K562 (cell line): ENCODE measurements around the gene C3orf70. TPM values are rescaled to one million over a fixed set of nuclear protein-coding genes. Genes with fewer than 3 reads are reported as not detected.

ENCODE experiments used
- ATAC-seq: fragments of 200-7000 bp; cut with Tn5 transposase; 3 replicates; pipeline ENCODE4 v1.9.1; 2020; ENCODE audit warnings: moderate library complexity
- BruUV-seq: library from RNA; stranded (reverse); fragments of 400-500 nt; replicated peaks from 2 replicates; lab custom pipeline; 2021; lab: Mats Ljungman, UMichigan
- CTCF ChIA-PET: fragments of 300-600 bp; formaldehyde crosslinking; extraction: SDS; loops from one replicate; lab custom pipeline; 2021; ENCODE audit warnings: low intra/inter-chr PET ratio; lab: Yijun Ruan, JAX
- POLR2A ChIA-PET: fragments of 300-600, 350-650 bp; sonication (Branson Sonifier 250); formaldehyde crosslinking; extraction: SDS; loops from one replicate; lab custom pipeline; 2021; ENCODE audit warnings: antibody characterized with exemption, inconsistent platforms; lab: Yijun Ruan, JAX
- DNase-seq, 4 experiments: peaks; one replicate each; pipeline versions ENCODE4 v3.0.0 to v3.0.0-alpha.2; 2011 to 2018; ENCODE audit warnings: low spot score in 3 of 4, mixed read lengths in 3 of 4; ENCODE audit errors: extremely low read depth in 1 of 4
- FAIRE-seq: peaks from 2 replicates; lab custom pipeline; 2011; peaks lifted over from hg19 to GRCh38; lab: Jason Lieb, UNC
- H2AFZ ChIP-seq: 2 replicates; pipeline ENCODE4 v1.6.0; 2011; ENCODE audit warnings: low read depth, low read length, control low read depth, inconsistent platforms
- H3K27ac ChIP-seq: fragments of 200-600 bp; 3 replicates; pipeline ENCODE4 v1.8.0; 2011; ENCODE audit warnings: low read depth, mild to moderate bottlenecking, control low read depth, inconsistent platforms, low read length, moderate library complexity, mixed read lengths; ENCODE audit errors: extremely low read depth
- H3K27me3 ChIP-seq, 2 experiments: fragments of 300-600 bp in 1 of 2; 2 replicates in 1 of 2; 3 replicates in 1 of 2; pipeline versions ENCODE4 v1.6.0 to v1.8.0; 2011; ENCODE audit warnings: inconsistent platforms in 2 of 2, low read length in 2 of 2, mild to moderate bottlenecking in 1 of 2, mixed read lengths in 1 of 2, moderate library complexity in 1 of 2; ENCODE audit not compliant: control insufficient read depth in 2 of 2, insufficient read depth in 2 of 2
- H3K36me3 ChIP-seq: fragments of 300-600 bp; 3 replicates; pipeline ENCODE4 v1.8.0; 2011; ENCODE audit warnings: mild to moderate bottlenecking, low read length, inconsistent platforms; ENCODE audit not compliant: control insufficient read depth, insufficient read depth
- H3K4me1 ChIP-seq, 2 experiments: fragments of 200-600 bp in 1 of 2; replicated peaks in 1 of 2; 2 replicates in 1 of 2; 3 replicates in 1 of 2; pipeline versions ENCODE4 v1.5.1 to v1.8.0; 2011; ENCODE audit warnings: inconsistent platforms in 2 of 2, low read length in 2 of 2, mild to moderate bottlenecking in 1 of 2, mixed read lengths in 1 of 2, moderate library complexity in 1 of 2; ENCODE audit not compliant: control insufficient read depth in 2 of 2, insufficient read depth in 2 of 2
- H3K4me2 ChIP-seq: 2 replicates; pipeline ENCODE4 v1.6.1; 2011; ENCODE audit warnings: low read length, control low read depth, inconsistent platforms, mixed read lengths; ENCODE audit not compliant: insufficient read depth
- H3K4me3 ChIP-seq: fragments of 200-600 bp; sonication (generic), shearing (Covaris generic); 2 replicates; pipeline ENCODE4 v1.5.1; 2016; ENCODE audit warnings: control low read depth, inconsistent platforms
- H3K79me2 ChIP-seq: fragments of 200-600 bp; 3 replicates; pipeline ENCODE4 v1.8.0; 2011; ENCODE audit warnings: low read length, inconsistent platforms; ENCODE audit not compliant: control insufficient read depth, insufficient read depth
- H3K9ac ChIP-seq, 2 experiments: 2 replicates each; pipeline versions ENCODE4 v1.6.0 to v1.6.1; 2011; ENCODE audit warnings: low read depth in 2 of 2, low read length in 2 of 2, control low read depth in 1 of 2, inconsistent platforms in 1 of 2, mild to moderate bottlenecking in 1 of 2, mixed read lengths in 1 of 2; ENCODE audit not compliant: insufficient read depth in 1 of 2
- H3K9me1 ChIP-seq: one replicate; pipeline ENCODE4 v1.6.0; 2011; ENCODE audit warnings: inconsistent platforms, mild to moderate bottlenecking, low read length, moderate library complexity; ENCODE audit not compliant: control insufficient read depth, insufficient read depth
- H3K9me3 ChIP-seq: replicated peaks from 2 replicates; pipeline ENCODE4 v1.5.1; 2011; ENCODE audit warnings: low read depth, low read length, inconsistent platforms; ENCODE audit not compliant: control insufficient read depth, insufficient read depth
- H4K20me1 ChIP-seq: replicated peaks from 2 replicates; pipeline ENCODE4 v1.6.1; 2011; ENCODE audit warnings: low read length, inconsistent platforms, mixed read lengths; ENCODE audit not compliant: control insufficient read depth, insufficient read depth
- CBFB ChIP-seq: sonication (generic); formaldehyde crosslinking; IDR thresholded peaks from 2 replicates; pipeline ENCODE4 v1.4.0; 2020; ENCODE audit warnings: mild to moderate bottlenecking, missing genetic modification reagents
- CTCF ChIP-seq, 3 experiments: IDR thresholded peaks in 2 of 3; conservative IDR thresholded peaks in 1 of 3; 2 replicates each; pipeline ENCODE4 v1.5.1; 2011 to 2012; ENCODE audit warnings: low read length in 3 of 3, mild to moderate bottlenecking in 3 of 3, control low read depth in 2 of 3, improper control_type of control experiment in 1 of 3, inconsistent platforms in 1 of 3, low read depth in 1 of 3, mixed read lengths in 1 of 3, moderate library complexity in 1 of 3; ENCODE audit not compliant: insufficient read depth in 2 of 3
- DACH1 ChIP-seq: fragments of 450-650 bp; IDR thresholded peaks from 2 replicates; pipeline ENCODE4 v1.6.1; 2018; ENCODE audit not compliant: partially characterized antibody
- DEAF1 ChIP-seq: fragments of 450-650 bp; formaldehyde crosslinking; IDR thresholded peaks from 2 replicates; pipeline ENCODE4 v1.4.0; 2020; ENCODE audit warnings: mild to moderate bottlenecking, moderate library complexity
- RAD21 ChIP-seq, 2 experiments: fragments of 250-450 bp in 1 of 2; fragments of 450-650 bp in 1 of 2; sonication (Bioruptor Pico) in 1 of 2; formaldehyde crosslinking in 1 of 2; IDR thresholded peaks in 1 of 2; conservative IDR thresholded peaks in 1 of 2; 2 replicates each; pipeline versions ENCODE4 v1.4.0 to v1.8.0; 2020 to 2022; ENCODE audit warnings: mild to moderate bottlenecking in 2 of 2, moderate library complexity in 1 of 2
- REST ChIP-seq, 2 experiments: fragments of 450-650 bp; formaldehyde crosslinking in 1 of 2; IDR thresholded peaks; 2 replicates each; pipeline versions ENCODE4 v1.4.0 to v1.6.1; 2014 to 2020; ENCODE audit warnings: mild to moderate bottlenecking in 2 of 2, borderline replicate concordance in 1 of 2, low read depth in 1 of 2
- SMC3 ChIP-seq: conservative IDR thresholded peaks from 2 replicates; pipeline ENCODE4 v1.6.1; 2011; ENCODE audit warnings: low read depth, low read length, improper control_type of control experiment; ENCODE audit not compliant: insufficient read depth
- TBL1XR1 ChIP-seq, 2 experiments: IDR thresholded peaks; 2 replicates each; pipeline ENCODE4 v1.6.1; 2012; ENCODE audit warnings: improper control_type of control experiment in 2 of 2, low read length in 2 of 2, mild to moderate bottlenecking in 1 of 2
- WGBS: fragments of 100-300 bp; shearing (Covaris generic); methylation state at CpG from one replicate; pipeline ENCODE4 v1.1.6; 2016; ENCODE audit warnings: low coverage, mixed read lengths; ENCODE audit not compliant: insufficient coverage; ENCODE audit errors: missing lambda C conversion rate; 5-methylcytosine and 5-hydroxymethylcytosine counted together
- in situ Hi-C: fragments of 300-500 bp; cut with MboI; formaldehyde crosslinking; loops from 4 replicates; pipeline ENCODE4 v1.15.0; 2018; ENCODE audit warnings: inconsistent platforms, mixed read lengths
- intact Hi-C: fragments of 100-400 bp; cut with micrococcal nuclease; formaldehyde crosslinking; loops from 2 replicates; pipeline ENCODE4 v1.14.2; 2022
- polyA plus RNA-seq, 8 experiments: library from polyadenylated mRNA; depleted of rRNA in 4 of 8; stranded (reverse) in 5 of 8; unstranded in 3 of 8; fragments of >200 nt; fragmentation: Nextera tagmentation in 2 of 8; fragmentation: Illumina TruSeq in 1 of 8; extraction: Ambion mirVana in 2 of 8; extraction: Trizol in 1 of 8; gene quantifications; 2 replicates each; pipeline versions ENCODE4 v1.2.1 to v1.2.3, GENCODE V29; 2011 to 2014; ENCODE audit warnings: inconsistent platforms in 1 of 8, missing spikeins in 1 of 8
- total RNA-seq, 7 experiments: library from RNA; depleted of rRNA in 6 of 7; stranded (reverse); fragments of >200 nt in 6 of 7; fragmentation: Illumina TruSeq in 2 of 7; extraction: Trizol in 2 of 7; gene quantifications; 2 replicates each; pipeline versions ENCODE4 v1.2.1 to v1.2.3, GENCODE V29; 2011 to 2021; ENCODE audit warnings: low replicate concordance in 1 of 7

Gene C3orf70
- total and polyA plus RNA-seq, 9 of the 15 experiments (the other 6 are each of a cell fraction or from before 2014, with no cell fraction given) = 0.01 to 0.04 (median 0.03) TPM; not detected in 6

- no TSS peak for BruUV-seq
- DNase-seq = peak; percentile 24 to 66 (median 35)
Measured at GRCh38 chr3:185176750-185177359, 24.0 kb upstream of the C3orf70 start.

More at GRCh38 chr3:185176750-185177359, 24.0 kb upstream of the C3orf70 start:
- FAIRE-seq (peak; percentile 89), ATAC-seq (peak; percentile 39; the same call in 1 of the 3 replicates)
- Histone ChIP-seq H3K9me3 (no peaks in the 10 kb centered on the region), H3K9me1 (no peaks in the 10 kb centered on the region), H3K9ac (no peak overlapping the region), H3K4me2 (no peak overlapping the region), H3K27me3 (peaks cover 8 to 13% of the 10 kb centered on the region in 2 experiments; a peak in 4 of 5 replicates), H3K27ac (no peak overlapping the region), H3K79me2 (no peaks in the 10 kb centered on the region), H4K20me1 (no peaks in the 10 kb centered on the region), H2AFZ (peak overlapping the region; percentile 93), H3K36me3 (no peaks in the 10 kb centered on the region), H3K4me1 (peaks cover 7 to 13% of the 10 kb centered on the region in 2 experiments; a peak in 4 of 5 replicates), H3K4me3 (no peak overlapping the region)
- 11% methylated on average over 10 of the region's 10 CpGs for WGBS
- in situ Hi-C loops = no loop called here
- CTCF ChIA-PET = interaction anchor here (0.7 to 3.4 kb wide), 3 partner anchors 298 to 303 kb away, joined by 3 to 15 read pairs (median 4); no protein-coding TSS in a partner anchor
- intact Hi-C loops = loop anchor here (1.0 to 5.0 kb wide), 4 partner anchors 94 to 302 kb away; no protein-coding TSS in a partner anchor
- POLR2A ChIA-PET = no interaction called here
- no peak for TF ChIP-seq CBFB (CRISPR knock-in tag)
- TF ChIP-seq SMC3 = 0 out of 2 replicates have a peak, but pooled peaks have one; percentile 40
- no peak for TF ChIP-seq TBL1XR1 (IDR thresholded peaks at IDR 0.05; ENCODE audit: low read length in 2 of 2)
- peak; percentile 67; the same call in 1 of the 2 replicates for TF ChIP-seq REST (IDR thresholded peaks at IDR 0.05; ENCODE audit: borderline replicate concordance)
- TF ChIP-seq REST (CRISPR knock-in tag; IDR thresholded peaks at IDR 0.05; ENCODE audit: low read depth) = no peak
- TF ChIP-seq RAD21 (CRISPR knock-in tag; conservative IDR thresholded peaks at IDR 0.05 in 1 of 2, IDR thresholded peaks at IDR 0.05 in 1 of 2) = peak; percentile 72 to 77
- peak; percentile 53 for TF ChIP-seq DEAF1 (CRISPR knock-in tag)
- TF ChIP-seq CTCF (IDR thresholded peaks at IDR 0.05 in 2 of 3, conservative IDR thresholded peaks at IDR 0.05 in 1 of 3; ENCODE audit: insufficient read depth in 2 of 3, low read depth in 1 of 3, low read length in 3 of 3) = peak; percentile 49 to 72 (median 65); a peak in 5 of 6 replicates
- peak; percentile 16 for TF ChIP-seq DACH1
